SJCRH30 (cell line): Measurements from ENCODE around the gene MED28. TPM values are rescaled to one million over a fixed set of nuclear protein-coding genes. Genes with fewer than 3 reads are reported as not detected.

Experiments used
- DNase-seq, 2 experiments: peaks; one replicate each; pipeline ENCODE4 v3.0.0-alpha.2; 2015 to 2020
- H3K27ac ChIP-seq: fragments of 250-450 bp; sonication (Bioruptor Pico); 2 replicates; pipeline ENCODE4 v1.5.1; 2020; ENCODE audit warnings: mild to moderate bottlenecking, moderate library complexity
- H3K27me3 ChIP-seq: fragments of 250-450 bp; sonication (Bioruptor Pico); 2 replicates; pipeline ENCODE4 v1.5.1; 2020; ENCODE audit warnings: mild to moderate bottlenecking, moderate library complexity
- H3K36me3 ChIP-seq: fragments of 250-450 bp; sonication (Bioruptor Pico); 2 replicates; pipeline ENCODE4 v1.5.1; 2020; ENCODE audit warnings: mild to moderate bottlenecking, moderate library complexity
- H3K4me1 ChIP-seq: fragments of 250-450 bp; sonication (Bioruptor Pico); 2 replicates; pipeline ENCODE4 v1.5.1; 2020; ENCODE audit warnings: mild to moderate bottlenecking, moderate library complexity
- H3K4me3 ChIP-seq: fragments of 250-450 bp; sonication (Bioruptor Pico); 2 replicates; pipeline ENCODE4 v1.5.1; 2020; ENCODE audit warnings: mild to moderate bottlenecking, moderate library complexity
- H3K9me3 ChIP-seq: fragments of 250-450 bp; sonication (Bioruptor Pico); replicated peaks from 2 replicates; pipeline ENCODE4 v1.5.1; 2020; ENCODE audit warnings: mild to moderate bottlenecking, moderate library complexity
- total RNA-seq: library from RNA; depleted of rRNA; stranded (reverse); fragments of >200 nt; shearing (Covaris generic); gene quantifications from 2 replicates; pipeline ENCODE4 v1.2.3, GENCODE V29; 2014; rRNA removed

The MED28 gene
- total RNA-seq, 1 experiment from 2014 or later: 43.7 TPM

GRCh38 chr4:17667253-17667652 is 52.8 kb downstream of the MED28 start:
- no peak overlapping the region for H3K4me3 ChIP-seq

GRCh38 chr4:17667653-17668201 is 53.3 kb downstream of the MED28 start:
- H3K36me3 ChIP-seq: no peaks in the 10 kb centered on the region
- DNase-seq: no peak
- H3K27ac ChIP-seq: no peak overlapping the region
- H3K9me3 ChIP-seq: no peaks in the 10 kb centered on the region
- no peaks in the 10 kb centered on the region for H3K4me1 ChIP-seq
- no peak overlapping the region for H3K4me3 ChIP-seq
- H3K27me3 ChIP-seq: no peaks in the 10 kb centered on the region

More at GRCh38 chr4:17667253-17667652, 52.8 kb downstream of the MED28 start:
- Histone ChIP-seq H3K9me3 (no peaks in the 10 kb centered on the region), H3K27me3 (no peaks in the 10 kb centered on the region), H3K36me3 (no peaks in the 10 kb centered on the region), H3K27ac (no peak overlapping the region), H3K4me1 (no peaks in the 10 kb centered on the region)
- no peak for DNase-seq

GRCh38 chr4:17670423-17670822 is 56.0 kb downstream of the MED28 start:
- no peak for DNase-seq
- Histone ChIP-seq H3K36me3 (no peaks in the 10 kb centered on the region), H3K27me3 (no peaks in the 10 kb centered on the region), H3K4me3 (no peak overlapping the region), H3K4me1 (no peaks in the 10 kb centered on the region), H3K9me3 (no peaks in the 10 kb centered on the region), H3K27ac (no peak overlapping the region)

DNA sequence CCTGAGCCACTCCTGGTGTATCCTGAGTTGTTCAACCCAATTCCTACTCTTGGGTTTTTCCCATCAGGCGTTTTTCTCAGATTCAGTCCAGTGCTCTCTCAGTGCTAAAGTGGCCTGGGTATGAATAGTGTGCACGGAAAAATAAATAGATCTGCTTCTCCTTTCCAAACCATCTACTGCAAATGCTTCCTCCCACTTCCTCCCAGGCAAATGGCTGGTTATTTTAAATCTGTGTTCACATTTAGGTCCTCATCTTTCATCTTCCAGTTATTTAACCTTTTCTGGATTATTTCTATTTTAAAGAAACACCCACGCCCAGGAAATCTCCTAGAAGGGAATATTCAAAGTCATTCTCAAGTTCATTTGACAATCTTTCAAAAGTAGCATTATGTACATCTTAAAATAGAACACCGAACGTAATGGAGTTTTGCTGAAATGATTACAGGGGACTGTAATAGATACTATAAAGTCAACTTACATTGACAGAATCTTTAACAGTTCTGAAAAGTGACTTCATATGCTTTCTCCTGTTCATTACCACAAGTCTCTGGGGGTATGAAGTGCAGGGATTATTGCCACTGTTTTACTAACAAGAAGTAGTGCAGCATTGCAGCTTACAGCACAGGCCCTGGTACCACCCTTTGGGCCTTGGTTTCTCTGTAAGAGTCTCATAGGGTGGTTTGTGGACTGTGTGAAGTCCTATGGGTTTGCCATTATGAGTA is 66.3 kb downstream of the MED28 start:
- H3K27ac ChIP-seq: no peak overlapping the region
- H3K9me3 ChIP-seq: no peaks in the 10 kb centered on the region
- no peaks in the 10 kb centered on the region for H3K36me3 ChIP-seq
- no peak for DNase-seq
- H3K4me3 ChIP-seq: no peak overlapping the region
- H3K27me3 ChIP-seq: no peaks in the 10 kb centered on the region
- no peaks in the 10 kb centered on the region for H3K4me1 ChIP-seq

- no peaks in the 10 kb centered on the region for H3K9me3 ChIP-seq
- H3K27ac ChIP-seq: no peak overlapping the region
- no peaks in the 10 kb centered on the region for H3K27me3 ChIP-seq
- no peak overlapping the region for H3K4me3 ChIP-seq
- H3K4me1 ChIP-seq: peaks cover 6% of the 10 kb centered on the region
- no peak for DNase-seq
- no peaks in the 10 kb centered on the region for H3K36me3 ChIP-seq
Measured at GRCh38 chr4:17681281-17682221, 67.1 kb downstream of the MED28 start.

GRCh38 chr4:17682222-17682566 is 67.8 kb downstream of the MED28 start:
- Histone ChIP-seq H3K9me3 (no peaks in the 10 kb centered on the region), H3K4me1 (peaks cover 10% of the 10 kb centered on the region), H3K27ac (no peak overlapping the region), H3K27me3 (no peaks in the 10 kb centered on the region), H3K4me3 (no peak overlapping the region), H3K36me3 (no peaks in the 10 kb centered on the region)
- no peak for DNase-seq

Other genes with a start within 250 kb of the MED28 start
- 34.5 and 38.0 TPM in 2 replicates for gene QDPR, start 102.6 kb upstream of the MED28 start, total RNA-seq
- not detected in 2 replicates for gene CLRN2, start 99.5 kb upstream of the MED28 start, total RNA-seq
- 58.3 and 61.5 TPM in 2 replicates for gene LAP3, start 37.4 kb upstream of the MED28 start, total RNA-seq
- 0.02 and 0.10 TPM in 2 replicates for gene FAM184B, start 167.0 kb downstream of the MED28 start, total RNA-seq
- gene DCAF16, start 196.1 kb downstream of the MED28 start, total RNA-seq: 59.1 and 73.7 TPM in 2 replicates
- 122 and 123 TPM in 2 replicates for gene NCAPG, start 196.3 kb downstream of the MED28 start, total RNA-seq